Measurements from ENCODE around the gene TIGD2.

Gene TIGD2

GRCh38 chr4:89164400-89164799 is 53.1 kb downstream of the TIGD2 start:
- H3K27ac ChIP-seq (ENCODE audit: low read depth, low read length) = no peak overlapping the region
- H3K27me3 ChIP-seq (ENCODE audit: low read length) = no peaks in the 10 kb centered on the region
- H3K36me3 ChIP-seq (ENCODE audit: low read length) = no peaks in the 10 kb centered on the region
- no peak overlapping the region for H2AFZ ChIP-seq (ENCODE audit: low read depth, low read length, severe bottlenecking)
- H3K9me3 ChIP-seq (ENCODE audit: insufficient read depth, low read length) = no peaks in the 10 kb centered on the region
- H3K79me2 ChIP-seq (ENCODE audit: insufficient read depth, low read length) = no peaks in the 10 kb centered on the region
- TF ChIP-seq CTCF (IDR thresholded peaks at IDR 0.05; ENCODE audit: insufficient read depth, low read length, poor library complexity, severe bottlenecking) (no peak), EZH2phosphoT487 (conservative IDR thresholded peaks at IDR 0.05; ENCODE audit: low read length) (no peak)
- H3K4me2 ChIP-seq (ENCODE audit: low read depth, low read length, poor library complexity, severe bottlenecking) = no peak overlapping the region
- no peaks in the 10 kb centered on the region for H4K20me1 ChIP-seq (ENCODE audit: low read depth, low read length)
- H3K4me3 ChIP-seq (ENCODE audit: insufficient read depth, low read length, poor library complexity, severe bottlenecking) = no peak overlapping the region
- H3K9me2 ChIP-seq (replicated peaks; ENCODE audit: insufficient read depth, low read length) = no peaks in the 10 kb centered on the region
- no peaks in the 10 kb centered on the region for H3F3A ChIP-seq (ENCODE audit: insufficient read depth)
- H3K9ac ChIP-seq (ENCODE audit: low read length) = no peak overlapping the region
